ENCODE results near the gene TMEM45B.
A peak's percentile ranks its signal among the peaks of the same experiment; 100 is the strongest.
"Not testable (repeated sequence)": the region's sequence is repeated elsewhere in the genome, so short reads cannot be mapped to it uniquely, and the experiment has no call there.

Gene TMEM45B

DNA sequence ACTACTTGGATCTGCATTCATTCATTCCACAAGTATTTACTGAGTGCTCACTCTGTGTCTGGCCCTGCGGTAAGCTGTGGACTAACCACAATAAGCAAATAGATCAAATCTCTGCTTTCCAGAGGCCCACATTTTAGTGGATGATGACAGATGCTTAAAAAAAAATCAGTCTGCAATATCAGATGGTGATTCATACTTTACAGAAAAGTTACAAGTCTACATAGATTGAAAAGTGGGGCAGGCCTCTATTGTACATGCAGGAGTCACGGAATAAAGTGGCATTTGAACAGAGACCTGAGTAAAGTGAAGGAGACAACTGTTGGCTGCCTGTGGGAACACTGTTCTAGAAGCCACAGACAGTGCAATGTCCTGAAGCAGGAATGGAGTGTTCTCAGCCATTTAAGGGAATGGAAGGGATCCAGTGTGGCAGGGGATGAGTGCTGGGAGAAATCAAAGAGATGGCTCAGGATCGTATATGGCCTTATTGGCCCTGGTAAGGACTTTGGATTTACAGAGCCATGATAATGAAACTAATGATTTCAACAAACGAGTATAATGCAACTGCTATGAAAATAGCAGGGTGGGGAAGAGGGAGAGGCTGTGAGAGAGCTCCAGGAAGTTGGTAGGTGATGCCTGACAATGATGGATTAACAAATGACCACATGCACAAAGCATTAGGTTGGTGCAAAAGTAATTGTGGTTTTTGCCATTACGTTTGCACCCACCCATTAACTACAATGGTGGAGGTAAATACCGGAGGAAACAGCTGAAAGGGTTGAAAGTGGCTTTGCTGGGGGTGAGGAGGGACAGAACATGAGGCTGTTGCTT lies 31.1 kb downstream of the TMEM45B start:
- DNase-seq (ENCODE audit: low read depth), result peak; percentile 84
- no peak overlapping the region for H3K4me3 ChIP-seq (ENCODE audit: control insufficient read depth, low read depth, low read length)
- no peak for TF ChIP-seq CTCF (conservative IDR thresholded peaks at IDR 0.05; ENCODE audit: control insufficient read depth, insufficient read depth, low read depth, low read length)

DNA sequence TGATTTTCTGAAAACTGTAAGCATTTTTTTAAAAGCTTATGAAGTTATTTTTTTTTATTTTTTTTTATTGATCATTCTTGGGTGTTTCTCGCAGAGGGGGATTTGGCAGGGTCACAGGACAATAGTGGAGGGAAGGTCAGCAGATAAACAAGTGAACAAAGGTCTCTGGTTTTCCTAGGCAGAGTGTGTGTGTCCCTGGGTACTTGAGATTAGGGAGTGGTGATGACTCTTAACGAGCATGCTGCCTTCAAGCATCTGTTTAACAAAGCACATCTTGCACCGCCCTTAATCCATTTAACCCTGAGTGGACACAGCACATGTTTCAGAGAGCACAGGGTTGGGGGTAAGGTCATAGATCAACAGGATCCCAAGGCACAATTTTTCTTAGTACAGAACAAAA lies 31.7 kb downstream of the TMEM45B start:
- not testable (repeated sequence) for DNase-seq (ENCODE audit: low read depth); H3K4me3 ChIP-seq (ENCODE audit: control insufficient read depth, low read depth, low read length)

DNA sequence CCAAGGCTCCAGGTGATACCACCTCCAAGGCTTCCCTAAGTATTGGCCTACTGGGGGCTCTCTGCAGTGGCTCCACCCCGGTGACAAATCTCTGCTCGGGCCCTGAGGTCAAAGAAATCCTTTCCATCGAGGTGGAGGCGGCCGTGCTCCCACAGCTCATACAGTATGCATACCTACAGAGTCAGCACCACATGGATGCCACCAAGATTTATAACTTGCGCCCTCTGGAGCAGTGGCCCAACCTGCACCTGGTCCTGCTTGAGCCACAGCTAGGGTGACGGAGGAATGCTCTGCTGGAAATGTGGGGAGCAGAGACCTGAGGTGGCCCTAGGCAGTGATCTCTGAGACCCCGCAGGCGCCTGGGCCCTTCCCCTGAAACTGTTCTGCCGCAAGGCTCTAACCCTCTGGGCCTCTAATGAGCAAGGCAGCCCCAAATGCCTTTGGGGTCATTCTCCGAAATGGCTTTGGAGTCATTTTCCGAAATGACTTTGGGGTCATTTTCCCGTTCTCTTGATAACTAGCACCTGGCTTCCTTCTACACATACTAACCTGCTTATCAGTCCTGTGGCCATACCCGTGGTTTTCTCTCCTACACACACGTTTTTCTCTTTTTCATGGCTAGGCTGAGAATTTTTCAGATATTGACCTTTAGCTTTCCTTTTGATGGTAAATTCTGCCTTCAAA lies 33.9 kb downstream of the TMEM45B start:
- TF ChIP-seq CTCF (conservative IDR thresholded peaks at IDR 0.05; ENCODE audit: control insufficient read depth, insufficient read depth, low read depth, low read length), result no peak
- H3K4me3 ChIP-seq (ENCODE audit: control insufficient read depth, low read depth, low read length), result no peak overlapping the region
- DNase-seq (ENCODE audit: low read depth), result no peak

GRCh38 chr11:129852125-129852740 lies 36.6 kb downstream of the TMEM45B start:
- H3K4me3 ChIP-seq (ENCODE audit: control insufficient read depth, low read depth, low read length), result no peak overlapping the region
- DNase-seq (ENCODE audit: low read depth), result peak; percentile 17
- no peak for TF ChIP-seq CTCF (conservative IDR thresholded peaks at IDR 0.05; ENCODE audit: control insufficient read depth, insufficient read depth, low read depth, low read length)

DNA sequence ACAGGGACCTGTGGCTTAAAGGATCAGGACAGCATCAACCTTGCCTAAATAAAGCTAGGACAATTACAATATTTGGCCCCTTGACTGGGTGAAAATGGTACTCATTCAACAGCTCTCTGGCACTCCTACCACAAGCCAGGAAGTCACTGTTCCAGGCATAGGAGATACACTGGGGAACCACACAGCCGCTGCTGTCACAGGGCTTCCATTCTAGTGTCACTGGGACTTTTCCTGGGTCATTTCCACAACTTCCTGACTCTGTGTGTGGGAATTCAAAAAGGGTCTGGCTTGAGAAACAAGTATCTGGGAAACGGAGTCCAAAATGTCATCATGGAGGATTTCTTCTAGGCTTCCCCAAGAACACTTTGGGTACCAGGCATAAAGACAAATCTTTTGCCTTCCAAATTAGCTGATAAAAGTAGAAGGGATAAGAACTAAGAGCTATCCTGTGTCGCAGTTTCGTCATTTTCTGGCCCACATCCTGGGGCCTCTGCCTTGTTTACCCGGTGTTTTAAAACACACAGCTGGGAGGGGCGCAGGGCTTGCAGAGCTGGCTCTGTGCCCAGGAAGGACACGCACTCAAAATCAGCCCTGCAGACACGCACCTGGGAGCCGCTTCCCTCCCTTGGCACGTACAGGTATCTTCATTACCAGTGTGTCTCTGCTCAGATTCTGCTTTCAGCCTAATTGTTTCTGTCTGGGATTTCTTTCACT lies 38.0 kb downstream of the TMEM45B start:
- peak; percentile 46 for DNase-seq (ENCODE audit: low read depth)
- no peak for TF ChIP-seq CTCF (conservative IDR thresholded peaks at IDR 0.05; ENCODE audit: control insufficient read depth, insufficient read depth, low read depth, low read length)
- no peak overlapping the region for H3K4me3 ChIP-seq (ENCODE audit: control insufficient read depth, low read depth, low read length)

- TF ChIP-seq CTCF (conservative IDR thresholded peaks at IDR 0.05; ENCODE audit: control insufficient read depth, insufficient read depth, low read depth, low read length), result no peak
- H3K4me3 ChIP-seq (ENCODE audit: control insufficient read depth, low read depth, low read length), result no peak overlapping the region
- peak; percentile 42 for DNase-seq (ENCODE audit: low read depth)
Measured at GRCh38 chr11:129854232-129854805, 38.7 kb downstream of the TMEM45B start.

All from fibroblast of mammary gland (primary cell).